Neural progenitor cell (in vitro differentiated cells): ENCODE measurements around the gene SCN8A. TPM values are rescaled to one million over a fixed set of nuclear protein-coding genes. Genes with fewer than 3 reads are reported as not detected.

Experiments used
- DNase-seq: peaks from one replicate; pipeline ENCODE4 v3.0.0-alpha.2; 2016; ENCODE audit warnings: low spot score
- H2AFZ ChIP-seq: fragments of 200-600 bp; sonication (generic); replicated peaks from 2 replicates; pipeline ENCODE4 v1.6.1; 2016; ENCODE audit warnings: antibody characterized with exemption
- H3F3A ChIP-seq: fragments of 200-600 bp; sonication (generic); 2 replicates; pipeline ENCODE4 v1.6.1; 2016; ENCODE audit warnings: antibody characterized with exemption, low read depth
- H3K27ac ChIP-seq: fragments of 200-600 bp; sonication (generic); 2 replicates; pipeline ENCODE4 v1.5.1; 2016; ENCODE audit warnings: mild to moderate bottlenecking
- H3K27me3 ChIP-seq: fragments of 200-600 bp; sonication (generic); 2 replicates; pipeline ENCODE4 v1.6.1; 2016; ENCODE audit warnings: mild to moderate bottlenecking, moderate library complexity
- H3K36me3 ChIP-seq: fragments of 200-600 bp; sonication (generic); 2 replicates; pipeline ENCODE4 v1.5.1; 2016
- H3K4me1 ChIP-seq: fragments of 200-600 bp; sonication (generic); 2 replicates; pipeline ENCODE4 v1.6.1; 2016; ENCODE audit warnings: mixed run types
- H3K4me2 ChIP-seq: fragments of 200-600 bp; sonication (generic); 2 replicates; pipeline ENCODE4 v1.6.1; 2016
- H3K4me3 ChIP-seq: fragments of 200-600 bp; sonication (generic); 2 replicates; pipeline ENCODE4 v1.5.1; 2016
- H3K79me2 ChIP-seq: fragments of 200-600 bp; sonication (generic); 2 replicates; pipeline ENCODE4 v1.6.1; 2016; ENCODE audit warnings: low read depth
- H3K9ac ChIP-seq: fragments of 200-600 bp; sonication (generic); 2 replicates; pipeline ENCODE4 v1.6.1; 2016
- H3K9me3 ChIP-seq: fragments of 200-600 bp; sonication (generic); 2 replicates; pipeline ENCODE4 v1.5.1; 2016; ENCODE audit warnings: low read depth
- H4K20me1 ChIP-seq: fragments of 200-600 bp; sonication (generic); 2 replicates; pipeline ENCODE4 v1.6.1; 2016; ENCODE audit warnings: low read depth
- H3K27ac Mint-ChIP-seq: 3 replicates; pipeline ENCODE4 v1.8.0; 2021; ENCODE audit warnings: mixed read lengths
- H3K27me3 Mint-ChIP-seq: 2 replicates; pipeline ENCODE4 v1.8.0; 2022; ENCODE audit warnings: low read depth, mild to moderate bottlenecking, inconsistent platforms, moderate library complexity, mixed read lengths; ENCODE audit not compliant: insufficient read depth
- H3K36me3 Mint-ChIP-seq: 3 replicates; pipeline ENCODE4 v1.8.0; 2021; ENCODE audit warnings: mixed read lengths
- H3K4me1 Mint-ChIP-seq: 3 replicates; pipeline ENCODE4 v1.8.0; 2021; ENCODE audit warnings: mixed read lengths
- H3K4me3 Mint-ChIP-seq: 3 replicates; pipeline ENCODE4 v1.8.0; 2021; ENCODE audit warnings: mild to moderate bottlenecking, moderate library complexity, mixed read lengths
- H3K9me3 Mint-ChIP-seq: 3 replicates; pipeline ENCODE4 v1.8.0; 2020; ENCODE audit warnings: mixed read lengths
- EZH2 ChIP-seq: fragments of 200-600 bp; sonication (generic); IDR thresholded peaks from 2 replicates; pipeline ENCODE4 v1.6.1; 2017; ENCODE audit warnings: antibody characterized with exemption, mild to moderate bottlenecking, moderate library complexity
- EZH2phosphoT487 ChIP-seq: fragments of 200-600 bp; sonication (generic); IDR thresholded peaks from 2 replicates; pipeline ENCODE4 v1.6.1; 2017; ENCODE audit warnings: antibody characterized with exemption
- total RNA-seq: library from RNA; depleted of rRNA; stranded (reverse); fragments of >200 nt; gene quantifications from 2 replicates; pipeline ENCODE4 v1.2.3, GENCODE V29; 2015; ENCODE audit warnings: low replicate concordance
- TF ChIP-seq, protein P1 (sequence below): fragments of 200-600 bp; sonication (generic); IDR thresholded peaks from 2 replicates; pipeline ENCODE4 v1.5.1; 2017; ENCODE audit warnings: antibody characterized with exemption, mild to moderate bottlenecking

The SCN8A gene
- total RNA-seq, 1 donor from 2014 or later = 14.2 TPM

DNA sequence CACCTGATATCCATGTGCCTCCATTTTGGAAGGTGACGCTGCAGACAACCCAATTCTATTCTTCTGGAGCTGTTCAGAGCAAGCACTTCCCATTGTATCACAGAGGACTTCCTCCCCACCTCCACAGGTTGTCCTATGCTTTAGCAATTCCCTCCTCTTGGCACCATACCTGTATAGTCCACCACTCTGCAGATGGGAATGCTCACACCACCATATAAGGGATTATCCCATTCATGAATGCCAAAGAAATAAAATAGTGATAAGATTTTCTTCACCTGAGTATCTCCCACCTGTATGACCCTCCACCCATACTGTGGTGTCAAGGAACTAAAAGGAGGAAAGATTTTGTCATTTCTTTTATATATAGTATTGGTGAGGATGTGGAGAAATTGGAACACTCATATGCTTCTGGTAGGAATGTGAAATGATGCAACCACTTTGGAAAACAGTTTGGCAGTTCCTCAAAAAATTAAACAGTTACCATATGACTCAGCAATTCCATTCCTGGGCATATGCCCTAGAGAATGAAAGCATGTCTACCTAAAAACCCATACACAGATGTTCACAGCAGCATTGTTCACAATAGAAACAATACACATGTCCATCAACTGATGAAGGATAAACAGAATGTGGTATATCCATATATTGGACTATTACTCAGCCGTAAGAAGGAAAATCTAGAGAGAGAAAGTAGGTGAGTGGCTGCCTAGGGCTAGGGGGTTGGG is 182.3 kb downstream of the SCN8A start:
- Mint-ChIP-seq H3K27me3 (peaks cover 5% of the 10 kb centered on the region), H3K27ac (no peak overlapping the region), H3K4me1 (peaks cover 20% of the 10 kb centered on the region), H3K9me3 (no peaks in the 10 kb centered on the region), H3K4me3 (no peak overlapping the region), H3K36me3 (peaks cover 45% of the 10 kb centered on the region)
- Histone ChIP-seq H4K20me1 (peaks cover 3% of the 10 kb centered on the region), H3K4me3 (no peak overlapping the region), H3K36me3 (no peaks in the 10 kb centered on the region), H3K4me1 (peaks cover 10% of the 10 kb centered on the region), H3K9me3 (no peaks in the 10 kb centered on the region), H3K27ac (no peak overlapping the region), H3K9ac (no peak overlapping the region), H3K27me3 (no peaks in the 10 kb centered on the region), H3K4me2 (no peak overlapping the region), H3K79me2 (no peaks in the 10 kb centered on the region), H2AFZ (no peak overlapping the region), H3F3A (peaks cover 12% of the 10 kb centered on the region)
- no peak for DNase-seq
- TF ChIP-seq EZH2 (no peak), EZH2phosphoT487 (no peak)
- TF ChIP-seq, protein P1, sequence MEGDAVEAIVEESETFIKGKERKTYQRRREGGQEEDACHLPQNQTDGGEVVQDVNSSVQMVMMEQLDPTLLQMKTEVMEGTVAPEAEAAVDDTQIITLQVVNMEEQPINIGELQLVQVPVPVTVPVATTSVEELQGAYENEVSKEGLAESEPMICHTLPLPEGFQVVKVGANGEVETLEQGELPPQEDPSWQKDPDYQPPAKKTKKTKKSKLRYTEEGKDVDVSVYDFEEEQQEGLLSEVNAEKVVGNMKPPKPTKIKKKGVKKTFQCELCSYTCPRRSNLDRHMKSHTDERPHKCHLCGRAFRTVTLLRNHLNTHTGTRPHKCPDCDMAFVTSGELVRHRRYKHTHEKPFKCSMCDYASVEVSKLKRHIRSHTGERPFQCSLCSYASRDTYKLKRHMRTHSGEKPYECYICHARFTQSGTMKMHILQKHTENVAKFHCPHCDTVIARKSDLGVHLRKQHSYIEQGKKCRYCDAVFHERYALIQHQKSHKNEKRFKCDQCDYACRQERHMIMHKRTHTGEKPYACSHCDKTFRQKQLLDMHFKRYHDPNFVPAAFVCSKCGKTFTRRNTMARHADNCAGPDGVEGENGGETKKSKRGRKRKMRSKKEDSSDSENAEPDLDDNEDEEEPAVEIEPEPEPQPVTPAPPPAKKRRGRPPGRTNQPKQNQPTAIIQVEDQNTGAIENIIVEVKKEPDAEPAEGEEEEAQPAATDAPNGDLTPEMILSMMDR = no peak

DNA sequence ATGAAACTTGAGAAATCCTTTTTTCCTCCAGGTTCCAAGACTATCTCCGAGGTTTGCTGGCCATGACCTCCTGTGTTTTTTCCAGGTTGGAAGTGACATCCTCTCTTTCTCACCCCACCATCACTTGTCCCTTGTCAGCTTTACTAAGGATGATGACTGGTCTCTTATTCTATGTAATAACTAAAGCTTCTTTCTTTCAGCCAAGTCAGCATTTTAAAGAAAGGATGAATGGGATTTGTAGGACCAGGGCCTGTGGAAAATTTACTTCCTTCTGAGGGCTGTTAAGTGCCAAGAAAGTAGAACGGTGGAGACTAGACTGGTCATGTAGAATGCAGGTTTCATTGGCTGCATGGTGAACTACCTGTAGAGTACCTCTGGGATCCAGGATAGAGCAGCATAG is 183.9 kb downstream of the SCN8A start:
- DNase-seq = no peak
- H3K9me3 Mint-ChIP-seq = no peaks in the 10 kb centered on the region
- H3K9me3 ChIP-seq = no peaks in the 10 kb centered on the region
- H2AFZ ChIP-seq = no peak overlapping the region
- H3K4me2 ChIP-seq = no peak overlapping the region
- H3K4me3 Mint-ChIP-seq = no peak overlapping the region
- H3K27ac ChIP-seq = no peak overlapping the region
- H4K20me1 ChIP-seq = peaks cover 3% of the 10 kb centered on the region
- no peak overlapping the region for H3K4me3 ChIP-seq
- no peak overlapping the region for H3K9ac ChIP-seq
- no peaks in the 10 kb centered on the region for H3K79me2 ChIP-seq
- H3K36me3 ChIP-seq = no peaks in the 10 kb centered on the region
- no peak overlapping the region for H3K27ac Mint-ChIP-seq
- no peak for TF ChIP-seq EZH2
- TF ChIP-seq EZH2phosphoT487 = no peak
- TF ChIP-seq, protein P1 = no peak
- H3K27me3 Mint-ChIP-seq = peaks cover 5% of the 10 kb centered on the region
- H3K4me1 ChIP-seq = peaks cover 10% of the 10 kb centered on the region
- H3K27me3 ChIP-seq = no peaks in the 10 kb centered on the region
- H3K4me1 Mint-ChIP-seq = peaks cover 20% of the 10 kb centered on the region
- H3F3A ChIP-seq = peaks cover 12% of the 10 kb centered on the region
- peaks cover 40% of the 10 kb centered on the region for H3K36me3 Mint-ChIP-seq

DNA sequence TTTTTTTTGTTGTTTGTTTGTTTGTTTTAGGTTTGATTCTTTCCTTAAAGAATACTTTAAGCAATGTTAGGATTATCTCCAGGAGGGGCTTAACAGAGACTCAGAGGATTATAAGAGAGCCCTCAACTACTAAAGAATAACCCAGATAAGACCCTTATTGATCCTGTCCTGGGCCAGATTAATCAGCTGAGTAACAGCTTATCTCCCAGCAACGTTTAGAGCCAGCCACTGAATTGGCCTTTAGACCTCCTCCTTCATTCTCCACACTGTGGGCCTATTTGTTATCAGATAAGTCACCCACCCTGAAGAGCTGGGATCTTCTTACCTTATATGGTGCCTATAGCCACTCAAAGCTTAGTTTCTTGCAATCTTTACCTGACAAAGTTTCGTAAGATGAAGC is 186.4 kb downstream of the SCN8A start:
- H4K20me1 ChIP-seq = no peaks in the 10 kb centered on the region
- peaks cover 12% of the 10 kb centered on the region for H3F3A ChIP-seq
- no peak overlapping the region for H2AFZ ChIP-seq
- H3K27ac ChIP-seq = no peak overlapping the region
- H3K27me3 ChIP-seq = no peaks in the 10 kb centered on the region
- H3K79me2 ChIP-seq = no peaks in the 10 kb centered on the region
- Mint-ChIP-seq H3K27me3 (peaks cover 5% of the 10 kb centered on the region), H3K27ac (no peak overlapping the region), H3K4me1 (peaks cover 20% of the 10 kb centered on the region), H3K9me3 (no peaks in the 10 kb centered on the region), H3K36me3 (peaks cover 25% of the 10 kb centered on the region), H3K4me3 (no peak overlapping the region)
- no peak overlapping the region for H3K4me2 ChIP-seq
- no peak overlapping the region for H3K4me3 ChIP-seq
- H3K4me1 ChIP-seq = peaks cover 10% of the 10 kb centered on the region
- H3K9me3 ChIP-seq = no peaks in the 10 kb centered on the region
- H3K9ac ChIP-seq = no peak overlapping the region
- peak; percentile 42 for DNase-seq
- no peaks in the 10 kb centered on the region for H3K36me3 ChIP-seq
- peak; percentile 68 for TF ChIP-seq EZH2phosphoT487
- TF ChIP-seq, protein P1 = no peak
